NCI-H1694 (cell line): ENCODE data around the gene ABHD10.

ENCODE experiments used
- DNase-seq: peaks from one replicate; lab custom pipeline; 2025; lab: John Stamatoyannopoulos, UW

The ABHD10 gene

DNA sequence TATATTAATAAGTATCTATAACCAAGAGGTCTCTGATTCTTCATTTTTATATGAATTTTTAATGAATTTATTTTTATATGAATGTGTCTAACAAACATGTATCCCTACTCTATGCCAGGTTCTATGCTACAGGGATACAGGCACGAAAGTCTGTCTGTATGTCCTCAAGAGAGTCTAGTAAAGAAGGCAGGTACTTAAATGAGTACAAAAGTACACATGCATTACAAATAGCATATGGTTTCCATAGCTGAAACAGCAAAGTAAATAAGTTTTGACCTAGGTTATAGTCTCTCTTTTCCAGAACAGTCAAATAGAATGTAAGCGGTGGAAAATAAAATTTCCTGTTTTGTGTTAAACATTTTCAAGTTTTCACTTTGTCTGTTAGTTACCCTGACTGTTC lies 13.3 kb upstream of the ABHD10 start:
- DNase-seq = no peak

DNA sequence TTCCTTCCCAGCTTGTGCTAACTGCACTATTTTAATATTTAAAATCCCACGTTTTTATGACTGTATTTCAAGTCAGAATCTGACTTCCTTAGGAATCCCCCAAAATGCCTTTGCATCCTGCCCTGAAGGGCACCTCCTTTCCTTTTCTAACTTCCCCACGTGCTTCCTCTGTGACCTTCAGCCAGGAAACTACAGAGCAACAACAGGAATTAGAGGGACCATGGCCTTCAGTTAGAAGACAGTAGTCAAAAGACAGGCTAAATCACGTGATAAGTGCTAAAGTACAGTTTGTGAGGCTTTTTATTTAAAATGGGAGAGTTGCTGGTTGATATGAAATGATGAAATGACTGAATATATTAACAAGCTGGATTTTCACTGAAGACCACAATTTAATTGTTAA lies 11.8 kb upstream of the ABHD10 start:
- DNase-seq = no peak

DNA sequence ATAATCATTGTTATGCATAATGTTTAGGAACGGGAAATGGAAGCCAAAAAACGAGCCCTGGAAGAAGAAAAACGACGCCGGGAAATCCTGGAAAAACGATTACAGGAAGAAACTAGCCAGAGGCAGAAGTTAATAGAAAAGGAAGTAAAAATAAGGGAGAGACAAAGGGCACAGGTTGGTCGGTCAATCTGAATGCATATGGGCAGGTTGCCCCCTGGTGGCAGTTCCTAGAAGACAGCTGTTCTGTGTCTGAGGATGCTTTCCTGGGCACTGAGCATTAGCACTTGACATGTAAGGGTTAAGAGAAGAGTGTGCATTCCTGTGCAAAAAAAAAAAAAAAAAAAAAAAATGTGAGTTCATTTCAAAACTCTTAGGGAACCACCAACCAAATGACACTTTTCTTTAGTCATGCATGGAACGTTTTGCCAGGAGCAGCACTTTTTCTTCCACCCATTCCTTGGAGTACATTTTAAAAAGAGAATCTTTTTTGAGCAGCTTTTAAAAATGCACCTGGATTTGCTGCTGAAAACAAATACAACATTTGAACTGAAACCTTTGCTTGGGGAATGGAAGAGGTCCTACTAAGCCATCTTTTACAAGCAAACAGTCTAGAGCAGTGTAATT lies 11.1 kb upstream of the ABHD10 start:
- DNase-seq = peak; percentile 91

DNA sequence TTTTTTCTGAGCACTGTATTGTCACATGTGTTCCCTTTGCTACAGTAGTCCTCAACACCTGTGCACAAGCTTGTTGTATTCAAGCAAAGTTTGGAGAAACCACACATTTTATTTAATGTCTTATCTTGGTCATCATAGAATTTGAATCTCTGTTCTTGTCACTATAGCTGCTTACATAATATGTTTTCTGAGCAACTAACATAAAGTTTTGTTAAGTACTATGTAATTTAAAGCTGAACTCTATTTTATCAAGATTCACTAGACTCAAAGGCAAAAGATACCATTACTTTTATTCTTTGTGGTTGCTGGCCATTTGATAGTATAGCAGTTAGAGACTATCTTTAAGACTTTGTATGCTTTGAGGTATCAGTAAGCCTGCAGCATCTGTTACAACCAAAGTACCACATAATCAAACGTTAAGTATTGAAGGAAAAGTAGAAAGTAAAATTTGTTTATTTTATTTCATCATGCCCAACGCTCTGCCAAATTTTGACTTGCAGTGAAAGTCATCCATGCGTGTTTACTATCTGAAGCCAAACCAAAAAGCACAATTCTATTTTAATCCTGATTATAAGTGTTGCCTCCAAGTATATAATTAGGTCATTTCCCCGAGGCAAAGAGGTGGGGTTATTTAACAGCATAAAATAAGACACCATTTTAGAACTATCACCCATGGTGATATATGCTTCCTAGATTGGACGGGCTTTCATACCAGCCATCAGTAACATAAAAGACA lies 10.3 kb upstream of the ABHD10 start:
- no peak for DNase-seq

DNA sequence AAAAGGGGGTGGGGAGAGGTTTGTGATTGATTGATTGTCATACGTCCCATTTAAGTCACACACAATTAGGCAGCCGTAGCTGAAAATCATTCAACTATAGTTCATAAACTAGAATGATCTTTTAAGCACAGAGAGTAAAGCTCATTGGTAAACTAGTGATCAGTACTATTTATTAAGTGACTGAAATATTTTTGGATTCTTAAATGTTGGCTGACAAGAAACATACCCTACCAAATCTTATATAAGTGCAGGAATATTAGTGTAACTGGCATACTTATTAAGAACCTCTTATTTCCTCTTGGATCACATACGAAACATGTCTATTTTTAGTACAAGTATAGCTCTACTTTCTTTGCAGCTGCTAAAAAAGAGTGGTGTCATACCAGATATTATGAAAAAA lies 8.4 kb upstream of the ABHD10 start:
- DNase-seq = no peak

DNA sequence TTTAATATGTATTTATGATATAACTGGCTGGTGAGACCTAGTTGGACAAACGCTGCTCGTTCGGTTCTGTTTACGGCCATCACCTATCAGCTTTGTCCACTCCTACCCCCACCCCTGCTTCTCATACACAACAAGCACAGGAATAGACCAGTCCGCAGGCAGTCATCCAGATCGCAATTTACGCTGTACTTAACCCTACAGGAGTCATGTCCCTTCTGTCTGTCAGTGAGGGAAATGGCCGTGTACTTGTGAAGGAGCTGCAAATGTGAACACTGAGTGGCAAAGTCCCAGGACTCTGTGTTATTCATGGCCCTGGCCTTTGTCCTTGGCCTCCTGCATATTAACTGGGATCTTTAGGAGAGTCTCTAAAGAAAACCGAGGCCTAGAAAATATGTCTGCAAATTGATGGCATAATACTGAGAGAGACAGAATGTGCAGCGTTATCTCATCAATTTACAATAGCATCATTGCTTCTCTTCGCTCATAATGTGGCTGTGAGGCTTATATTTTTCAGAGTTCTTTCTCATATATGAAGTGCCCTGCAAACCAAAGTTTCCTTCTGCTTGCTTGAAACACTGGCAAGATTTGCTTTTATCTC lies 7.2 kb upstream of the ABHD10 start:
- DNase-seq = no peak

DNA sequence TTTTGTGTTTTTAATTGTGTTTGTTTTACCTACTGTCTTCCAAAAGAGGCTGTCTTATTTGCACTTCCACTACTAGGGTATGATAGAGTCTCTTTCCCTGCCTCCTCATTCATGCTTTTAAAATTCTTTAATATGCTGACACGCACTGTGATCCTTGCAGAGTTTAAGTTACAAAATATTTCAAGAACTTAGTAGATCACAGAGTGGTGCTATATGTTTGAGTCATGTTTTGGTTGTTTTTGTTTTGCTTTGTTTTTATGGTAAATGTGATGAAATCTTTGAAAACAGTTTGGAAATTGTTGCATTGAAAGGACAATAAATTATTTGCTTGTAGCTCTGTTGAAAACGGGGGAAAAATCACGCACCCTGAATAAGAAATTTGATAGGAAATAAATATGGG lies 5.9 kb upstream of the ABHD10 start:
- DNase-seq = no peak

DNA sequence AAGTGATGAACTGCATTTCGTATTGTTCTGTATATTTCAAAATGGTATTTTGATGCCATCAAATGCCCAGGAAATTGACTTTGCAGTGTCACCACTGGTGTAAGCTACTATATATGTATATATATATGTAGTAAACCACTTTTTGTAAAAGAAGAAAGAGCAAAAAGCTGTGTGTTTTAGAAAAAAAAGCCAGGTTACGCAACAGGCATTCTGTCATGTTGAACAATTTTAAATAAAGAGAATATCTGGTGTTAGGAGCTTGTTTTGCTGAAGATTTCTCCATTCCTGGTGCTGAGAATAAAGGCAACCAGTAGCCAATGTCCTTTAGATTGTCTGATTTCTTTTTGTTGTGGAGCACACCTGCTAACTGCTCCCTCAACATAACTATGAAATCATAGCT lies 3.7 kb upstream of the ABHD10 start:
- no peak for DNase-seq

DNA sequence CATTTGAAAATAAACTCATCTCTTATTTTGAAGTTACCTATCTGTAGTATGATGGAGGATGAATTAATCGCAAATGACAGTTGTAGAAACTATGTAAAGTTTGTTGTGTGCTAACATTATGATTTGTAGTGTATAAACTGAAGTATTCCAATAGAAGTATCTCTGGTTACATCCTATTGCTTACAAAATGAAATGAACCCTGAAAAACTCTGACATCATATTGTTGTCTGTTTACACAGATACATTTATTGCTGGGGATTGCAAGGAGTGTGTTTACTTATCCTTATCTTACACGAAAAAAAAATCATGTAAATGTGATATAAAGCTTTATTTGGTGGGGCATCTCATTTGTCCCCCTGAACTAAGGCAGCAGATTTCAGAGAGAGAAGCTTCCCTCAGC lies 2.6 kb upstream of the ABHD10 start:
- no peak for DNase-seq

DNA sequence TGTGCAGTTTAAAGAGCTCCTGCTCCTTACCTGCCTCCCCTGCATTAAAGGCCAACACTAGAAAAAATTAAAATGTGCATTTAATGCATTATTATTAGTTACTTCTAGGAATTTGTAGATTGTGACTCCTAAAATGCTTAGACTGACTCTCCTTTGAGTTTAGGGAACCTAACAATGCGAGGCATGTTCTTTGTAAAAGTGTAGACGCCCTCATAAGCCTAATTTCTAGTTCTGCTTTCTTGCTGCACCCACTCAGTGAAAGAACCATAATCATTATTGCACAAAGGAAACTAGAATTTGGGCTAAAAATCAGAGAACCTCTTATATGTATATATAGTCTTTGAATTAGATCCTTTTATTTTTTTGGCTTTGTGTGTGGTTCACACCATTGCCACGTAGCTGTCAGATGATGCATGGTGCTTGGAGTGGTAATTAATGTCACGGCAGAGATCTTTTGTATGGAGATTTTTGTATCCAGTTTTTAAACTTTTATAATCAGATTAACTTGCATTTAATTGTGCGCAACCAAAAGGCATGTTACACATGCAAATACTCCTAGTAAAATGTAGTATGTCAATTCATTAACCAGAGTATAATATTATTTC lies 710 bp downstream of the ABHD10 start:
- DNase-seq = peak; percentile 4

DNA sequence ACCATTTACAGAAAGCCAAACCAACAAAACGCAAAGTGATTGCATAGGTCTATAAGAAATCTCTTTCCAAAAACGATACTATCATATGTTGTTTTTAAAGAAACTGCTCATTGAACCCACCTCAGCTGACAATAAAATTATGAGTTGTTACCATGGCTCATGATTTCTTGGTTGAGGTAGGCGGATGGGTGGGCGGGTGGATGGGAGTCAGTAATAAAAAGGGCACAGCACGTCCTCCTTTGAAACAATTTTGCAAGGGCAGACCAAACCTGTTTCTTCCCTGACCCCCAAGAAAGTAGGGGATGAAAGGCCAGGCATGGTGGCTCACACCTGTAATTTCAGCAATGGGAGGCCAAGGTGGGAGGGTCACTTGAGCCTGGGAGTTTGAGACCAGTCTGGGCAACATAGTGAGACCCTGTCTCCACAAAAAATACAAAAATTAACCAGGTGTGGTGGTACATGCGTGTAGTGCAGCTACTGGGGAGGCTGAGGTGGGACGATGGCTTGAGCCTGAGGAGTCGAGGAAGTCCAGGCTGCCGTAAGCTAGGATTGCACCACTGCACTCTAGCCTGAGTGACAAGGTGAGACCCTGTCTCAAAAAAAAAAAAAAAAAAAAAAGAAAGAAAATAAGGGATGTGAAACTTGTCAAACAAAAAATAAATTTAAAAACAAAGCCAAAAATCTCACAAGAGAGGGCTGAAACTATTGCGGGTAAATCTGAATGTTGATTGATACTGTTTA lies 2.1 kb downstream of the ABHD10 start:
- DNase-seq = no peak

DNA sequence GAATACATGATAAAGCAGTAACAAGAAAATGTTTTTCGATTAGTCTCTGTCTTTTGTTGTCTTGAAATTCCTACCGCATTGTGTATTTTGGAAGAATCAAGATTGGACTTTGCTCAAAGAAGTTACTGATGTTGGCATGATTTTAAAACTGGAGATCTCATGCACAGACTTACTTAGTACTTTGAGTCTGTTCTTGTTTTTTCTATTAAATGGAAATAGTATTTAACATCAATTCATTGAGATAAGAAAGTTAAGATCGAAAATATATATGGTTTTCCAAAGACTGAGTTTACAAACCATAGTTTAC lies 2.6 kb downstream of the ABHD10 start:
- DNase-seq = no peak

DNA sequence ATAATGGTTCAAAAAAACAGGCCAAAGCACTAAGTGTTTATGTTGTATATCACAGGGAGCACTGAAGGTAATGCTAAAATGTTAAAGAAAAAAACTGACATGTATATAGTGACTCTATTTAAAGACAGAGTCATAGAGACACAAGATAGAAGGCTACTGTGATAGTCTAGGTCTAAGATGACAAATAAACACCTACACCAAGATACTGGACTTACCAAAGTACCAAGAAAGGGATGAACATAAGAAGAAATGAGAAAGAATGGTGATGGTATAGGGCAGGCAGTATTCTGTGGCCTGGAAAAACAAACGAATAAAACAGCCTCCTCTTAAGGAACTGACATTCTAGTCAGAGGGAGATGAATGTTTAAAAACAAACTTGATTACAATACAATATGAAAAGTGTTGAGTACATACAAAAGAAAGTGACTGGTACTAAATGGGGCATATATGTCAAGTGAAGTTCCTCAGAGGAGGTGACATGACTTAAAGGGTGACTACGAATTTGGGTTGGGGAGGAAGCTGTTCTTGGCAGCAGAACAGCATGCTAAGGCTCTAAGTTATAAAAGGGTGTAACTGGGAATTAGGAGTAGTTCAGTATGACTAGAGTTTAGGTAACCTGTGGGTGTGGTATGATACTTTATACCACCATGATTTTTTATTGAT lies 5.9 kb downstream of the ABHD10 start:
- no peak for DNase-seq

DNA sequence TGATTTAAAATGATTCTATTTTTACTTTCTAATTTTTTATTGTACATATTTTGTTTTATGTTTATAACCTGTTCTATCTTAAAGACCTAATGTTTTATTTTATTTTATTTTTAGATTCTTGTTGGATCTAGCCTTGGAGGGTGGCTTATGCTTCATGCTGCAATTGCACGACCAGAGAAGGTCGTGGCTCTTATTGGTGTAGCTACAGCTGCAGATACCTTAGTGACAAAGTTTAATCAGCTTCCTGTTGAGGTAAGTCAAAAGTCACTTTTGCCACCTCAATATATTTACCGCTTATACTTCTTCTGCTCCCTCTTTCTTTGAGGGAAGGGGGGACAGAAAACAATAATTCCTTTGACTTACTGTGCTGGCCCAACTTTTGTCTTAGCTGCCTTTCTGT lies 8.0 kb downstream of the ABHD10 start:
- DNase-seq = no peak

DNA sequence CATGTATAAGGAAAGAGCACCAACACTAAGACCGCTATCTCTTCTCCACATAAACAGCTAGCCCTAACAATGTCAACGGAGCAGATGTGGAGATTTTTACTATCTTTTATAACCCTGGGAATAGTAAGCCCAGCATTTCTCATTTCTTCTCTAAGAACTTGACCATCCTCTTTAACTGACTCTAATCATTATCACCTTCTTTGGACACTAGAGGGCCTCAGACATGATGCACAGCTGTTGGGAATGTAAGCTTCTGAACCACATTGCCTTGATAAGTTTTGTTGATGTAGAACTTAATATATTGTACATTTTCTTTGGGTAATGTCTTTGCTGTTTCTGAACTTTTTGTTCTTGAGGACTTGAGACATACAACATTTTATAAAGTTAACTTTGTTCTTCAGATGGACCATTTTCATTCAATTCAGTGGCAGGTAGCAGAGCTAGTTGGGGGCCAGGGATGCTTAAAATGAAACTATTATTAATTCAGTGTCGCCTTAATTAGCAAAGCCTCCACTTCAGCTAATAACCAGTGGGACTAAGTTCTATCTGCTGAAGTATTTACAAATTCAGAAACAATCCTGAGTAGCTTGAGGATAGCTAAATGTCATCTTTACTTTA lies 10.3 kb downstream of the ABHD10 start:
- peak; percentile 52 for DNase-seq

DNA sequence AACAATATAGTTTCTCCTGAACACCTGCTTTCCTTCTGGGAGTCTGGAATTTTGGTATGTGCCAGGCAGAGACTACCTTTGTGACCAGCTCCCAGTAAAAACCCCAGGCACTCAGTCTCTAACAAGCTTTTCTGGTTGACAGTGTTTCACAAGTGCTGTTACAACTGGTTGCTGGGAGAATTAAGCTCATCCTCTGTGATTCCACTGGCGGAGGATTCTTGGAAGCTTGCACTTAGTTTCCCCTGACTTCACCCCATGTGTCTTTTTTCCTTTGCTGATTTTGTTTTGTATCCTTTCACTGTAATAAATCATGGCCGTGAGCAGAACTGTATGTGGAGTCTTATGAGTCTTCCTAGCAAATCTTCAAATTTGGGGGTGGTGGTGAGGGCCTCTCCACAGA lies 14.2 kb downstream of the ABHD10 start:
- DNase-seq = no peak

DNA sequence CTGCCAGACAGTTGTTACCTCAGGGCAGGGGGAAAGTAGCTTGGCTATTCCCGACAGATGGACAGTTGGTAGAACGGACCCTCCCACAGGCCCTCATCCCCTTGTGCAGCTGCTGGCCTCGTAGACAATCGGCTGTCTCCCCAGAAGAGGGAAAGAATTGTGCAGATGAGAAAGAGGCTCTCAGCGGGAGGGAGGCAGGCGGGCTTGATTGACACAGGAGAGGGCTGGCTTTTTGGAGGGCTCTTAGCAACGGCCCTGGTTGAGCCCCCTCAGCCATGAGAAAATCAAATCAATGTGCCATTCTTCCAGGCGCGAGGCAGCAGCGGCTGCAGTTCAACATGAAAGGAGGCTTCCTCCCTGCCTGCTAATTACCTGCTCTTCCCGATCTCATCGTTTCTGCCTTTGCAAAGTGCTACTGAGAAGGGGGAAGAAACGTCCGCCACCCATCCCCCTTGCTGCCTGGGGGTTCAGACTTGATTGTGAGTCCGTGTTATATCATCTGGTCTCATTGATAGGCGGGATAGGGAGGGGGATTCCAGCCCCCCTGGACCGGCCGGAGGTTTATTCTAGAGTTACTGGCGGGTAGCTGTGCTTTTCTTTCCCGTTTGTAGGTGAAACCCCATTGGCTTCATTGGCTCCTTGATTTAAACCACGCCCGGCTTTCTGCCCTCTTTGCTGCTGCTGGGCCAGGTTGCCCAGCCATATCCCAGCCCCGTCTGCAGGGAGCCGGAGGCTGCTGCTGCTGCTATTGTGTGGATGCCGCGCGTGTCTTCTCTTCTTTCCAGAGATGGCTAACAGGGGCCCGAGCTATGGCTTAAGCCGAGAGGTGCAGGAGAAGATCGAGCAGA lies 20.0 kb downstream of the ABHD10 start, which contains the start of gene TAGLN3:
Gene TAGLN3, plus strand, starts transcription at position 287 of the 848 bp plus-strand sequence. Its CDS starts 501 bp downstream, at position 788.
- DNase-seq = peak; percentile 38

DNA sequence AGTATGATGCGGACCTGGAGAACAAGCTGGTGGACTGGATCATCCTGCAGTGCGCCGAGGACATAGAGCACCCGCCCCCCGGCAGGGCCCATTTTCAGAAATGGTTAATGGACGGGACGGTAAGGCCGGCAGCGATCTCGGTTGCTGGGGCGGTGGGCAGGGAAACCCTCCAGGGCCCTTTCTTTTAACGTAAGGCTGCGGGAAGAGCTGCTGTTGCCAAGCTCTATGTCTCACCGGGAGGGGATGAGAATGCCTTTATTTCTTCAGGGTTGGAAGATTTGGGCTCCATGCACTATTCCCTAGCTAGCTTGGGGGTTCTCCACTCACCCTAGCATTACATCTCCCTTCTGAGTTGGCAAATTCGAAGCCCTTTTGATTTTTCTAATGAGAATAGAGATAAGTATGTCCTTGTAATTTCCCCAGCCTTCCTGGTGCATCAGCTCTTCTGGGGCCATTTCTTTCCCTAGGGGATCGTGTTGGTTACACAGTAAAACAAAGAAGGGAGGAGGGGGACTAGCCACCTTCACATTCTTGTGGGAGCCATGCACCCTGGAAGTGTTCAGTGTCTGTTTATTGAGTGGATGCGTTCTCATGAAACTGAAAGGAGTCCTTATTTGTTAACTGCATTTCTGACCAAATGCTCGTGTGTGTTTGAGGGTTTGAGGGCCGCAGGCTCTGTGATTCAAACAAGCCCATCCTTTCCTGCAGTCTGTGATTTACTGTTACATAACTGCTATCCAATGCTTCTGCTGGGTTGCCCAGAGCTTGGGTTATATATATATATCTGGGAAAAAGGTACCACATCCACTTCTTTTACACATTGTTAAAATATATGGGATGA lies 20.9 kb downstream of the ABHD10 start:
- DNase-seq = no peak

DNA sequence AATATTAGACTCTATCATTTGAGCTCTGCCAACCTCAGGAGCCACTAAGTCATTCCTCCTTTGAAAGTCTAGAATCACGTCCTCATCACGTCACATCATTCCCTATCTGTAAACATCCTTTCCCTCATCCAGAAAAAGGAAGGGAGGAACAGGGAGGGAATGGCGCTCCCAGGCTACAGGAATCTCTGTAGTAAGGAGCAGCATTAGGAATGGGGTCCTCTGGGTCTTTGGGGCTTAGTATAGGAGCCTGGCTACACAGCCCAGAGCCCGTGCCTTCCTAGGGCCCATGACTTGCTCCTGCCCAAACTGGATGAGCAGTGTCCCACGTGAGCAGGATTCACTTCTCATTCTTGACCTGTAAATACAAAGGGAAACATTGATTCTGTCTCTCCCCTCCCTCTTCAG lies 21.5 kb downstream of the ABHD10 start:
- no peak for DNase-seq

DNA sequence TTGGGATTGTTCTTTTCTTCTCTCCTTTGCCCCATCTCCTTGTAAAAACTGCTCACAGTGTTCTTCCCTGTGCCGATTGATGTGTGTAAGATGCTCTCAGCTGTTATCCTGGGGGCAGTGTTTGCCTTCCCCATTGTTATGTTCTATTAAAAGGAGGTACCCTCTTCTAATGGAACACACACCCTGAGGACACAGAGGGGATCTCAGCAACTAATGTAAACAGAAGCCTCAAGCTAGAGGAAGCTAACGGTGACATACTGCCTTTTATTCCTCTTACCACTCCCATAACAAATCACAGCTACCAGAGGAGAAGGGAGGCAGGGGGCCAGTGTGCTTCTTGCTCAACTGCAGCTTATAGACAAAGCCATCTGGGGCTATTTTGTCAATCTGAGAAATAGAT lies 22.1 kb downstream of the ABHD10 start:
- no peak for DNase-seq
